ENCODE data around the gene CMTM8.

DNA sequence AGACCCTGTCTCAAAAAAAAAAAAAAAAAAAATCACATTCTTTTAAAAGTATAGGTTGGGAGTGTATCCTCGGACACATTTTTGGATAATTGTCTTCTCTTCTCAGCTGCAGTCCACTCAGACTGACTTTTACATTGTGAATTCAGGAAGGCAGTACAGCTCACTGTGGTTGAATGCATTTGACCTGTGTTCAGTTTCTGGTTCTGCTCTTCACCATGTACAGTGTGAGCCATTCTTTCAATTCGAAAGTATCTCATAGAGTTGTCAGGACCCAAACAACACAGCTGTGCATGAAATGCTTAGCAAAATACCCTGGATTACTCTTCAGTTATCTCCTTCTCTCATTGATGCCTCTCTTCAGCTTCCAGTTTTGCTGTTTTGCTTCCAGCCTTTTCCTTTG lies 5.0 kb downstream of the CMTM8 start:
- TF ChIP-seq, protein P1, sequence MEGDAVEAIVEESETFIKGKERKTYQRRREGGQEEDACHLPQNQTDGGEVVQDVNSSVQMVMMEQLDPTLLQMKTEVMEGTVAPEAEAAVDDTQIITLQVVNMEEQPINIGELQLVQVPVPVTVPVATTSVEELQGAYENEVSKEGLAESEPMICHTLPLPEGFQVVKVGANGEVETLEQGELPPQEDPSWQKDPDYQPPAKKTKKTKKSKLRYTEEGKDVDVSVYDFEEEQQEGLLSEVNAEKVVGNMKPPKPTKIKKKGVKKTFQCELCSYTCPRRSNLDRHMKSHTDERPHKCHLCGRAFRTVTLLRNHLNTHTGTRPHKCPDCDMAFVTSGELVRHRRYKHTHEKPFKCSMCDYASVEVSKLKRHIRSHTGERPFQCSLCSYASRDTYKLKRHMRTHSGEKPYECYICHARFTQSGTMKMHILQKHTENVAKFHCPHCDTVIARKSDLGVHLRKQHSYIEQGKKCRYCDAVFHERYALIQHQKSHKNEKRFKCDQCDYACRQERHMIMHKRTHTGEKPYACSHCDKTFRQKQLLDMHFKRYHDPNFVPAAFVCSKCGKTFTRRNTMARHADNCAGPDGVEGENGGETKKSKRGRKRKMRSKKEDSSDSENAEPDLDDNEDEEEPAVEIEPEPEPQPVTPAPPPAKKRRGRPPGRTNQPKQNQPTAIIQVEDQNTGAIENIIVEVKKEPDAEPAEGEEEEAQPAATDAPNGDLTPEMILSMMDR (IDR thresholded peaks at IDR 0.05; ENCODE audit: low read depth, low read length): no peak
- no peak for TF ChIP-seq EZH2phosphoT487 (IDR thresholded peaks at IDR 0.05; ENCODE audit: low read depth)

Measured in OCI-LY3 (cell line).